Glomerular visceral epithelial cell (primary cell): ENCODE results near the gene MEI1.
"Not testable (repeated sequence)": the region's sequence is repeated elsewhere in the genome, so short reads cannot be mapped to it uniquely, and the experiment has no call there.

Experiments
- DNase-seq: peaks from one replicate; pipeline ENCODE4 v3.0.0-alpha.2; 2016; ENCODE audit errors: extremely low spot score

Gene MEI1

GRCh38 chr22:41821471-41822316, 122.4 kb downstream of the MEI1 start:
- no peak for DNase-seq

GRCh38 chr22:41822317-41823057, 123.2 kb downstream of the MEI1 start:
- DNase-seq: peak; percentile 60

GRCh38 chr22:41823797-41824196, 124.5 kb downstream of the MEI1 start:
- no peak for DNase-seq

- DNase-seq: no peak
Measured at GRCh38 chr22:41825376-41825775, 126.1 kb downstream of the MEI1 start.

- DNase-seq: no peak
Measured at GRCh38 chr22:41826021-41826420, 126.7 kb downstream of the MEI1 start.

GRCh38 chr22:41826430-41827383, 127.4 kb downstream of the MEI1 start:
- no peak for DNase-seq

GRCh38 chr22:41827671-41828070, 128.4 kb downstream of the MEI1 start:
- no peak for DNase-seq

- no peak for DNase-seq
Measured at GRCh38 chr22:41828516-41828915, 129.2 kb downstream of the MEI1 start.

GRCh38 chr22:41830174-41830573, 130.9 kb downstream of the MEI1 start:
- DNase-seq: no peak

- DNase-seq: no peak
Measured at GRCh38 chr22:41831383-41831782, 132.1 kb downstream of the MEI1 start.

GRCh38 chr22:41831828-41832552, 132.7 kb downstream of the MEI1 start:
- no peak for DNase-seq

- DNase-seq: peak; percentile 99
Measured at GRCh38 chr22:41832553-41833368, 133.5 kb downstream of the MEI1 start, which contains the start of gene SREBF2. SREBF2 (plus strand) TSS chr22:41833105; CDS start chr22:41833271, 166 bp downstream.

GRCh38 chr22:41833369-41834004, 134.2 kb downstream of the MEI1 start:
- DNase-seq: peak; percentile 30

GRCh38 chr22:41834005-41834944, 135.0 kb downstream of the MEI1 start:
- no peak for DNase-seq

GRCh38 chr22:41835462-41835861, 136.2 kb downstream of the MEI1 start:
- DNase-seq: not testable (repeated sequence)

- DNase-seq: no peak
Measured at GRCh38 chr22:41836551-41836950, 137.2 kb downstream of the MEI1 start.

GRCh38 chr22:41838842-41839618, 139.7 kb downstream of the MEI1 start:
- no peak for DNase-seq

- no peak for DNase-seq
Measured at GRCh38 chr22:41840216-41840615, 140.9 kb downstream of the MEI1 start.
